Uterus (tissue), 2 donors: ENCODE measurements around the gene ZNF207.

ENCODE experiments used
- CTCF ChIP-seq, 4 experiments: fragments of 200-600 bp in 2 of 4; fragments of 450-650 bp in 2 of 4; sonication (generic) in 2 of 4; IDR thresholded peaks; one replicate each; pipeline ENCODE4 v1.5.1; 2016 to 2019; ENCODE audit warnings: antibody characterized with exemption in 4 of 4, mild to moderate bottlenecking in 2 of 4, moderate library complexity in 1 of 4
- POLR2A ChIP-seq, 2 donors: fragments of 450-650 bp; IDR thresholded peaks; one replicate each; pipeline ENCODE4 v1.6.1; 2016; ENCODE audit warnings: antibody characterized with exemption in 2 of 2, mild to moderate bottlenecking in 1 of 2, moderate library complexity in 1 of 2

- TF ChIP-seq CTCF (IDR thresholded peaks at IDR 0.05) (no peak), POLR2A (IDR thresholded peaks at IDR 0.05) (no peak)
Measured at GRCh38 chr17:32307658-32308057, 42.3 kb upstream of the ZNF207 start.
